Natural killer cell (primary cell): ENCODE measurements around the gene NCEH1. TPM values are rescaled to one million over a fixed set of nuclear protein-coding genes. Genes with fewer than 3 reads are reported as not detected.
A peak's percentile ranks its signal among the peaks of the same experiment; 100 is the strongest.

ENCODE experiments used
- ATAC-seq, 3 donors: fragments of 150-1000 bp in 2 of 3; fragments of 200-7000 bp in 1 of 3; cut with Tn5 transposase; 1 replicate in 1 of 3; 2 replicates in 2 of 3; pipeline ENCODE4 v1.10.0; 2021; ENCODE audit warnings: mild to moderate bottlenecking in 2 of 3, moderate library complexity in 2 of 3
- DNase-seq, 2 donors: peaks; one replicate each; pipeline versions ENCODE4 v3.0.0 to v3.0.0-alpha.2; 2013 to 2021; ENCODE audit warnings: mixed read lengths in 1 of 2
- H3K27ac ChIP-seq: one replicate; pipeline ENCODE4 v1.5.1; 2013; ENCODE audit warnings: mild to moderate bottlenecking, low read length
- H3K27me3 ChIP-seq: one replicate; pipeline ENCODE4 v1.6.1; 2013; ENCODE audit warnings: low read length; ENCODE audit not compliant: control insufficient read depth, insufficient read depth
- H3K36me3 ChIP-seq: one replicate; pipeline ENCODE4 v1.6.1; 2013; ENCODE audit warnings: low read length; ENCODE audit not compliant: control insufficient read depth, insufficient read depth
- H3K4me1 ChIP-seq: one replicate; pipeline ENCODE4 v1.6.1; 2013; ENCODE audit warnings: low read length; ENCODE audit not compliant: control insufficient read depth, insufficient read depth
- H3K4me3 ChIP-seq: one replicate; pipeline ENCODE4 v1.5.1; 2013; ENCODE audit warnings: low read length
- H3K9me3 ChIP-seq: one replicate; pipeline ENCODE4 v1.6.1; 2013; ENCODE audit warnings: low read length; ENCODE audit not compliant: control insufficient read depth, insufficient read depth
- H3K27ac Mint-ChIP-seq, 2 donors: one replicate each; pipeline ENCODE4 v1.8.0; 2022; ENCODE audit warnings: mild to moderate bottlenecking in 2 of 2, mixed read lengths in 2 of 2, moderate library complexity in 1 of 2
- H3K27me3 Mint-ChIP-seq, 2 donors: one replicate each; pipeline ENCODE4 v1.8.0; 2022; ENCODE audit warnings: low read depth in 2 of 2, mixed read lengths in 2 of 2
- H3K36me3 Mint-ChIP-seq: one replicate; pipeline ENCODE4 v1.8.0; 2022; ENCODE audit warnings: mixed read lengths
- H3K4me1 Mint-ChIP-seq, 2 donors: one replicate each; pipeline ENCODE4 v1.8.0; 2022; ENCODE audit warnings: mixed read lengths in 2 of 2
- H3K4me3 Mint-ChIP-seq: one replicate; pipeline ENCODE4 v1.8.0; 2022; ENCODE audit warnings: mild to moderate bottlenecking, moderate library complexity, mixed read lengths
- H3K9me3 Mint-ChIP-seq, 2 donors: one replicate each; pipeline ENCODE4 v1.8.0; 2022; ENCODE audit warnings: mixed read lengths in 2 of 2
- WGBS: methylation state at CpG from one replicate; pipeline ENCODE4 v1.1.7; 2013; ENCODE audit warnings: missing lambda C conversion rate; ENCODE audit not compliant: insufficient coverage; 5-methylcytosine and 5-hydroxymethylcytosine counted together
- intact Hi-C: fragments of 100-400 bp; cut with micrococcal nuclease; formaldehyde crosslinking; loops from one replicate; pipeline ENCODE4 v1.14.2; 2022
- total RNA-seq, 4 donors: library from RNA; stranded (reverse); fragments of 120-200 nt in 1 of 4; gene quantifications; one replicate each; pipeline versions ENCODE4 v1.2.3 to v1.2.4, GENCODE V29; 2013 to 2022
- TF ChIP-seq, protein P1 (sequence below): fragments of 200-600 bp; IDR thresholded peaks from one replicate; pipeline ENCODE4 v1.8.0; 2022; ENCODE audit warnings: antibody characterized with exemption

The NCEH1 gene
- total RNA-seq, 3 donors from 2014 or later (not counting 1 experiment from before 2014, with no cell fraction given): 3.5 to 6.8 (median 5.3) TPM

DNA sequence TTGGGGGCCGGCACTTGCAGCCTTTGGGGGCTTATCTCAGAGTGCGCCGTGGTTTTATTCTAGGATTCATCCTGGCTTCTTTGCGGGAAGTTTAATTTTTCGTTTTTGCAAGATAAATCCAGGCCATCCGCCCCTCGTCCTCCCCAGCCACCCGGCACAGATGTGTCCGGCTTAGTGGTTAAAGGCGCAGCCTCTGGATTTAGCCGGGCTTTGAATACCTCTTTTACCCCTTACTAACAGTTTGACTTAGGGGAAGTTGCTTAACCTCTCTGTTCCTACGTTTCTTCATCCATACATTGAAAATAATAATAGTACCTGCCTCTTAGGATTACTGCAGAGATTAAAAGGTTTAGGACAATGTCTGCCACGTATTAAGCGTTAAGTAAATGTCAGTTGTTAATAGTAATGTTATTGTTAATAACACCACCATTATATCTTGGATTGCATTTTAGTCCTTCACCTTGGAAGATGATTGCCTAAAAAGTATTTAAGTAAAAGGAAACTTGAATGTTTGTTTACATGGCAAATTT lies 40.4 kb upstream of the NCEH1 start:
- ATAC-seq: no peak
- Histone ChIP-seq H3K9me3 (no peaks in the 10 kb centered on the region), H3K4me1 (peaks cover 11% of the 10 kb centered on the region), H3K36me3 (no peaks in the 10 kb centered on the region), H3K4me3 (peak overlapping the region; percentile 86), H3K27ac (no peak overlapping the region), H3K27me3 (no peaks in the 10 kb centered on the region)
- under 1% methylated on average over 11 of the region's 14 CpGs for WGBS
- no peaks in the 10 kb centered on the region for H3K36me3 Mint-ChIP-seq
- TF ChIP-seq, protein P1, sequence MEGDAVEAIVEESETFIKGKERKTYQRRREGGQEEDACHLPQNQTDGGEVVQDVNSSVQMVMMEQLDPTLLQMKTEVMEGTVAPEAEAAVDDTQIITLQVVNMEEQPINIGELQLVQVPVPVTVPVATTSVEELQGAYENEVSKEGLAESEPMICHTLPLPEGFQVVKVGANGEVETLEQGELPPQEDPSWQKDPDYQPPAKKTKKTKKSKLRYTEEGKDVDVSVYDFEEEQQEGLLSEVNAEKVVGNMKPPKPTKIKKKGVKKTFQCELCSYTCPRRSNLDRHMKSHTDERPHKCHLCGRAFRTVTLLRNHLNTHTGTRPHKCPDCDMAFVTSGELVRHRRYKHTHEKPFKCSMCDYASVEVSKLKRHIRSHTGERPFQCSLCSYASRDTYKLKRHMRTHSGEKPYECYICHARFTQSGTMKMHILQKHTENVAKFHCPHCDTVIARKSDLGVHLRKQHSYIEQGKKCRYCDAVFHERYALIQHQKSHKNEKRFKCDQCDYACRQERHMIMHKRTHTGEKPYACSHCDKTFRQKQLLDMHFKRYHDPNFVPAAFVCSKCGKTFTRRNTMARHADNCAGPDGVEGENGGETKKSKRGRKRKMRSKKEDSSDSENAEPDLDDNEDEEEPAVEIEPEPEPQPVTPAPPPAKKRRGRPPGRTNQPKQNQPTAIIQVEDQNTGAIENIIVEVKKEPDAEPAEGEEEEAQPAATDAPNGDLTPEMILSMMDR: no peak
- H3K4me3 Mint-ChIP-seq: peak overlapping the region; percentile 99
- DNase-seq: peak in 1 of 2 donors; percentile 30
- H3K4me1 Mint-ChIP-seq: peaks cover 19 to 21% of the 10 kb centered on the region in 2 donors
- H3K27ac Mint-ChIP-seq: peak overlapping the region in 1 of 2 donors; percentile 87
- intact Hi-C loops: loop anchor here (2.0 kb wide), 1 partner anchor 40 kb away; the partner anchor contains the start of gene NCEH1
- H3K9me3 Mint-ChIP-seq: no peaks in the 10 kb centered on the region
- peaks cover 0 to 2% of the 10 kb centered on the region in 2 donors for H3K27me3 Mint-ChIP-seq

- H3K36me3 ChIP-seq: no peaks in the 10 kb centered on the region
- whole genome bisulfite sequencing: 0% methylated on average over 49 of the region's 49 CpGs
- H3K4me1 ChIP-seq: peaks cover 11% of the 10 kb centered on the region
- Mint-ChIP-seq H3K9me3 (no peaks in the 10 kb centered on the region), H3K4me1 (peaks cover 19 to 21% of the 10 kb centered on the region in 2 donors), H3K27ac (peak within 1 kb of the TSS; percentile 84 to 87), H3K4me3 (peak within 1 kb of the TSS; percentile 99), H3K27me3 (peaks cover 0 to 3% of the 10 kb centered on the region in 2 donors), H3K36me3 (no peaks in the 10 kb centered on the region)
- intact Hi-C loops: loop anchor here (2.0 kb wide), 1 partner anchor 40 kb away; the partner anchor contains the start of gene NCEH1
- H3K4me3 ChIP-seq: peak within 1 kb of the TSS; percentile 86
- ATAC-seq: peak; percentile 97 to 100 (median 98)
- H3K27me3 ChIP-seq: no peaks in the 10 kb centered on the region
- peak within 1 kb of the TSS; percentile 71 for H3K27ac ChIP-seq
- TF ChIP-seq, protein P1: peak; percentile 58
- peak; percentile 93 to 99 for DNase-seq
- no peaks in the 10 kb centered on the region for H3K9me3 ChIP-seq
Observed at GRCh38 chr3:172750368-172751174, 39.7 kb upstream of the NCEH1 start, which contains the start of gene ECT2. ECT2 (plus strand) TSS chr3:172750726; CDS start chr3:172754531, 3,805 bp downstream.

DNA sequence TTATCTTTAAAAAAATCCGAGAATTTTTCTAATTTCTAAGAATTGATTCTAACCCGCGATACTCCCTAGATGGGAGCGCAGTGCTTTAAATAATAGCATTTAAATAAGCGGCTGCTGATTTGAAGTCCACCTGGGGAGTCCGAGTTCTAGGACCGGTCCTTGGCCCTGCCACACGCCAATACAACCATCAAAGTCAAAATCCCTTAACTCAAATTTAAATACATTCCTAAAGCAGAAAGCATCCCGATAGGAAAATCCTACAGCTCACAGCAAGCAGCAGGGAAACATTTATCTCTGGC lies 39.2 kb upstream of the NCEH1 start:
- peak overlapping the region; percentile 84 to 87 for H3K27ac Mint-ChIP-seq
- H3K4me3 Mint-ChIP-seq: peak overlapping the region; percentile 99
- no peaks in the 10 kb centered on the region for H3K36me3 ChIP-seq
- H3K27ac ChIP-seq: peak overlapping the region; percentile 71
- peaks cover 16 to 21% of the 10 kb centered on the region in 2 donors for H3K4me1 Mint-ChIP-seq
- H3K4me1 ChIP-seq: peaks cover 11% of the 10 kb centered on the region
- H3K4me3 ChIP-seq: peak overlapping the region; percentile 86
- intact Hi-C loops: loop anchor here (2.0 kb wide), 1 partner anchor 39 kb away; the partner anchor contains the start of gene NCEH1
- DNase-seq: no peak
- TF ChIP-seq, protein P1: no peak
- no peaks in the 10 kb centered on the region for H3K27me3 ChIP-seq
- no peaks in the 10 kb centered on the region for H3K9me3 Mint-ChIP-seq
- H3K27me3 Mint-ChIP-seq: peaks cover 0 to 3% of the 10 kb centered on the region in 2 donors
- no peaks in the 10 kb centered on the region for H3K36me3 Mint-ChIP-seq
- H3K9me3 ChIP-seq: no peaks in the 10 kb centered on the region
- ATAC-seq: no peak
- 19% methylated on average over 9 of the region's 9 CpGs for WGBS
